Measurements from ENCODE around the gene STAB2.

STAB2 gene
- total RNA-seq = 0 to 0.31 reads per million in 2 donors

GRCh38 chr12:103586791-103587370, at the start of gene STAB2:
Gene STAB2 (plus strand): TSS chr12:103587273. CDS start chr12:103587477, 204 bp downstream.
- no peak for DNase-seq

DNA sequence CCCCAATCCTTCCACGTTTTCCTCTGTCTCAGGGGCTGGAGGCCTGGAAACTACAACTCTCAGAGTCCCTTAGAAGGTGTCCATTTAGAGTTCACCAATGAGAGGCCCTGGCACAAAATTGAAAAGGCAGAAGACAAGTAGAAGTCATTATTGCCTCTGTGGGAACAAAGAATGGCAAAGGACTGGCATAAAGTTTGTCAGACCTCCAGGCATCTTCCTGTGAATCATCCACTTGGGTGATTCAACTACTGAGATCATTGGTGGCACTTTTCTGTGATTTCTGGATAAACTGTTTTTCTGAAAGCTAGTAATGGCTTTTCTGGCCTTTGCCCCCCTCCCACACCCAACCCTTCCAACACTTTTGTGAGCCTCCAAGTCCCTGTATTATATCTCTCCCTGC, 48.7 kb upstream of the STAB2 start:
- no peak for DNase-seq

DNA sequence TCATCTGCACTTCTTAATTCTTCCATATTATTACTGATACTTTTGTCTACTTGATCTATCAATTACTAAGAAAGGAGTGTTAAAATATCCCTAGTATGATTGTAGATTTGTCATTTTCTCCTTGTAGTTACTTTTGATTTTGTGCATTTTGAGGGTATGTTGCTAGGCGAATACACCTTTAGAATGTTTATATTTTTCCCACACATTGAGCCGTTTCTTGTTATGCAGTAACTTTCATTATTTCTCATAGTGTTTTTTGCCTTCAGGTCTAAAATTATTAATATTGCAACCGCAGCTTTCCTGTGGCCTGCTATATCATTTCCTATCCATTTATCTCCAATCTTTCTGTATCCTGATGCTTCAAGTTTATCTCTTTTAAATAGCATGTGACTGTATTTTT, 46.8 kb upstream of the STAB2 start:
- DNase-seq = peak in 1 of 5 experiments; percentile 27

- DNase-seq = no peak
These were observed 45.0 kb upstream of the STAB2 start for GRCh38 chr12:103542078-103542477.

- no peak for DNase-seq
These were observed 40.1 kb upstream of the STAB2 start for GRCh38 chr12:103546959-103547358.

- DNase-seq = no peak
These were observed 39.7 kb upstream of the STAB2 start for GRCh38 chr12:103547376-103547775.

GRCh38 chr12:103547929-103548328, 39.1 kb upstream of the STAB2 start:
- DNase-seq = no peak

DNA sequence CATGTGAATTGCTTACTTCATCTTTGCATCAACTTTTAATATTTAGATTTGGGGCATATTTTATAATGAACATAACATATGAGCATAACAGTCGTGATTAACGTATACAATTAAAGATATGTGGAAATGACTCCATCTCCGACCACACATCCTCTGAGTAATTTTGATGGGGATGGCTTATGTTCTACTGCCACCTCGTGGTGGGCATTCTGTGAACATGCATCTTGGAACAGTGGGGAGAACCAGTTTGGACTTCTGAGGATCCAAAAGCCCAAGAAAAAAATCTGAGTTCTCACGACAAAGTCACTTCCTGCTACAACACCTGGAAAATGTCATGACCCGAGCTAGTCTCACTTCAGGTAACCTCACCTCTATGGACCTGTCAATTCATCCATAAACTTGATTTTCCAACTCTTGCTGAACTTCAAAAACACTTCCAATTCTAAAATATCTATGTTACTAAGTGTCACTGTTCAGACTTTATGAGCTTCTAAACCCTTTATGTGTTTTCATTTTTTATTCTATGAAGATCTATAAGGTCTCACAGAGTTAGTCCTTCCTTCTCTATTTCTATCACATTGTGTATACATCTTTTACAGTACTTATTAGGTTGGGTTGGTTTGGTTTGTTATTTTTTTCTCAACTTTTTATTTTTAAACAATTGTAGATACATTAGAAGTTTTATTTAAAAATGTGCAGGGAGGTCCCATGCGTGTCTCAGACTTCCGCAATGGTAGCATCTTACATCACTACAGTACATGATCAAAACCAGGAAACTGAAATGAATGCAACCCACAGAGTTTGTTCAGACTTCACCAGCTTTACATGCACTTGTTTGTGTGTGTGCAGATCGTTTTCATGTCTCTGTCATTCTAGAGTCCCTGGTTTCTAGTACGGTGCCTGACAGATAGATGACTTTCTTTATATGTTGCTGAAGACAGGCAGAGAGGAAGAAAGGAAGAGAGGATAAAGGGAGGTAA, 38.2 kb upstream of the STAB2 start:
- peak; percentile 13 to 86 (median 44) for DNase-seq

DNA sequence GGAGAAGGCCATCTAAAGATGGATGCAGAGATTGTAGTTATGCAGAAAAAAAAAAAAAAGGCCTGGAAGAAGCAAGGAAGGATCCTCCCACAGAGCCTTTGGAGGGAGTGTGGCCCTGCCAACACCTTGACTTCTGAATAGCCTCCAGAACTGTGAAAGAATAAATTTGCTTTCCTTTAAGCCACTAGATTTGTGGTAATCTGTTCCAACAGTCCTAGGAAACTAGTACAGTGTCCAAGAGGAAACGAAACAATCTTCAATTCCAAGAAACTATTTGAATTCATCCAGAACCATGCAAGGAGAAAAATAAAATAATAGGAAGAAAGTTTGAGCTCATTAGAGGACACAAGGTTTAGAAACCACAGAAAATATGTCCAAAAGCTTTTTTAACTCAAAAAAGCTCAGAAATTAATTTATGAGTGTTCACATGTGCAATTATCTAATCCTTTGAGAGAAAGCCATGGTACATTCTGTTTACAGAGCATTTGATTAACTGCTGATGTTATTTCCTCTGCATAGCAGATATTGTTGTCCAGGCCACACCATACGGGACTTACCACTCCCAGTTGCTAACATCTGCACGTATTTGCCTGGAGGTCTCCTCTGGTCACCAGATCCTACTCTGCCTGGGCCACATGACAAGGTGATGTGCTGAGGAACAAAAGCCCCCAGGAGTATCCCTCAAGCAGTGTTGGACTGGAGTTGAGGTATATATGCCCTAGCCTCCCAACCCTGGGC, 30.0 kb upstream of the STAB2 start:
- no peak for DNase-seq

DNA sequence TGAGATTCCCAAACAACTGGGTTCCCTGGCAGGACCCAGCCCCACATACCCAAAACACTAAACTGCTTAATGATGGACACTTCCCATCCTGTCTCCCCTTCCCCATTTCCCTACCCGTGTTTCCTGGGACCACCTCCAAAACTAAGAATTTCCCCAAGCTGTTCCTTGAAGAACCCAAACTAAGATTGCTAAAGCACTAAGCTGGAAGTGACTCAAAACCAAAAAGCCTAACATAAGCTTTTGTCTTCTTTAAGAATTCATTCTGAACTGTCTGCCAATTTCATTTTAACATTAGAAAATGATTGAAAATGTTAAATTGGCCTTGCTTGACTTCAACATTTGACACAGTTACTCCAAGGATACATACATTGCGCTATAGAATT, 29.5 kb upstream of the STAB2 start:
- DNase-seq = no peak

DNA sequence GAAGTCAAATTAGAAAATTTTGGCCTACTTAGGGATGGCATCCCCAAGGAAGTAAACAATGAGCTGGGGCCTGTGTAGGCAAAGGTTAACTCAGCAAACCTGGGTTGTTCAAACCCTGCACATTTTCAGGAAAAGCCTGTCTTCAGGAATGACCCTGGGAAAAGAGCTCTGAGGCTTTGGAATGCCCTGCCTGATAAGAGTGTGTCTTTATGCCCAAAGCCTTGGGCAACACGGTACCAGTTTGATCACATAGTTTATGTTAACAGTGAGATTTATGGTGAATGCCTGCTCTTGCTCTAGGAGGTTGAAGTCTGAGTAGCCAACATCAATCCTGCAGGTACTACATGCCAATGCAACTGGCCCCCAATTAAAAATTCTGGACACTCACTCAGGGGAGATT, 28.2 kb upstream of the STAB2 start:
- DNase-seq = no peak

DNA sequence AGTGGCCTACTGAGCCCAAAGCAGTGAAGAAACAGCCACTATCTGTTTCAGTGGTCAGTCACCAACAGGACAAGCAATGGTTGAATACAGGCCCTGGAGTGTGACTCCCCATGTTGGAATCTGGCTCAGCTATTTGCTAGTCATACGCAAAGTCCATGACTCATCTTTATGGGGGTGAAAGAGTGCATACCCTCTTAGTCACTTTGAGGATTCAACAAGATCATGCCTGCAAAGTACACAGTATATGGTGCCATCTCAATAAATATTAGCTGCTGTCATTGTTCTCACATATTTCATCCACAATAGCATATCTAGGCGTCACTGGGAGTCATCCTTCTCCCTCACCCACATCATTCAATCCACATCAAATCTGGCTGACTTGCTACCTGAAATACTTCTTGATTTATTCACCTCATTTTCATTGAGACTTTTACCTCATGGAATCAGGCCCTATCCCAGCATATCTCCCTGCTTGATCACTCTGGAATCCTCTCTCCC, 26.4 kb upstream of the STAB2 start:
- no peak for DNase-seq

GRCh38 chr12:103561174-103561573, 25.9 kb upstream of the STAB2 start:
- DNase-seq = no peak

DNA sequence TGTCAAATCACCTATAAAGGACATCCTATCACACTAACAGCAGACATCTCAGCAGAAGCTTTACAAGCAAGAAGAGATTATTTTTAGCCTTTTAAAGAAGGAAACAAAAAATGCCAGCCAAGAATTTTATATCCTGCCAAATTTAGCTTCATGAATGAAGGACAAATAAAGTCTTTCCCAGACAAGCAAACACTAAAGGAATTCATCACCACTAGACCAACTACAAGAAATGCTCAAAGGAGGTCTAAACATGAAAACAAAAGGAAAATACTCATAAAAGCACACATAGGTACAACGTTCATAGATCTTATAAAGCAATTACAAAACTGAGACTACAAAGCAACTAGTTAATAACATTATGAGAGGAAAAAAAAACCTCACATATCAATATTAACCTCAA, 20.7 kb upstream of the STAB2 start:
- DNase-seq = no peak

DNA sequence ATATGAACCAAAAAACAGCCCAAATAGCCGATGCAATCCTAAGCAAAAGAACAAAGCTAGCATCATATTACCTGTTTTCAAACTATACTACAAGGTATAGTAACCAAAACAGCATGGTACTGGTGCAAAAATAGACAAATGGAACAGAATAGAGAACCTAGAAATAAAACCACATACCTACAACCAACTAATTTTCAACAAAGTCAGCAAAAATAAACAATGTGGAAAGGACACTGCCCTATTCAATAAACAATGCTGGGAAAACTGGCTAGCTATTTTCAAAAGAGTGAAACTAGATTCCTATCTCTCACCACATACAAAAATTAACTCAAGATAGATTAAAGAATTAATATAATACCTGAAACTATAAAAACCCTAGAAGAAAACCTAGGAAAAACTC, 17.8 kb upstream of the STAB2 start:
- no peak for DNase-seq

DNA sequence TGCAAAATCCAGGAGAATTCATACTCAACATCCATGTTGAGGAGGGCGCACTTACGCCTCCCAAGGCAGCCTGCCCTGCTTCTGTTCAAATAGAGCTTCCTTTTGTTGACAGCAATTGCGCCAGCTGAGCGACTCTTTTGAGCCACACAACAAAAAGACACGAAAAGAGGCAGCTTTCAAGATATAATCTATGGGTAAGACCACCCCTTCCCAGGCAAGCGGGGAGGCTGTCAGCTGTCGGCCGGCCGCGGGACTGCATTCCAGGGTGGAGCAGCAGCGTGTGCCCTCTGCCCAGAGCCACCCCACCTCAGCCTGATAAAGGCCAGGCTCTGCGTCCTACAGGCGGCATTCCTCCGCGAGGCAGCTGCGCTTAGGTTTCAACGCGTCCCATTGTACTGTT, 15.8 kb upstream of the STAB2 start:
- no peak for DNase-seq

- no peak for DNase-seq
These were observed 14.6 kb upstream of the STAB2 start for GRCh38 chr12:103572312-103573045.

- DNase-seq = no peak
These were observed 13.9 kb upstream of the STAB2 start for GRCh38 chr12:103573185-103573584.

DNA sequence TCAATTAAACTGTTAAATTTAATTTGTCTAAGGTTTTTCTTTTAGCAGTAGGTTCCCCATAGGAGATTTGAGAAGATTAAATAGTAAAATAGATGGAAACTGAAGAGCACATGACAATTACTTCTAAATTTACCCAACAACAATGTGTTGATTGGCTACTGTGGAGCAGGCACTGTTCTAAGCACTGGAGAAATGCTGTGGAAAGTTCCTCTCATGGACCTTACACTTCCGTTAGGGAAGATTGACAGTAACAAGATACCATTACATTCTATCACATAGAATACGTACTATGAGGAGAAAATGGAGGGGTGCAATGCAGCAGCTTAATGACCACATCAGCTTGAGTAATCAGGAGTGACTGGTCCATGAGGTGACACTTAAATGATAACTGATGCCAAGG, 8.1 kb upstream of the STAB2 start:
- DNase-seq = no peak

DNA sequence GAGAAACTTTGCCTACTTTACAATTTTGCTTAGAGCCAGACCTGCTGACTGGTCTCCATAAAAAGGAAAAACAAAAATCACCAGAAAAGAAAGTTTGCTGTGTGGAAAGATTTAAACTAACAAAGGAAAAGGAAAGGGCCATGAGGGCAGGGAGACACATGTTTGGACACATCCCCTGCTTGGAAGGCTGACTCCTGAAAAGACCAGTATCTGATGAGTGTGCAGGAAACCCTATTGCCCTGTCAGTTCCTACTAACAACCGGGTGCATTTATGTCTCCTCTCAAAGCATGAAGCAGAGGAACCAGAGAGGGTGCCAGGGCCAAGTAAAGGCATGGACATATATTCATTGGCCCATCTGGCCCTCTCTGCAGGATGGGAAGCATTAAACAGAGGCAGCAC, 7.0 kb upstream of the STAB2 start:
- no peak for DNase-seq

GRCh38 chr12:103583008-103583407, 4.1 kb upstream of the STAB2 start:
- DNase-seq = no peak

DNA sequence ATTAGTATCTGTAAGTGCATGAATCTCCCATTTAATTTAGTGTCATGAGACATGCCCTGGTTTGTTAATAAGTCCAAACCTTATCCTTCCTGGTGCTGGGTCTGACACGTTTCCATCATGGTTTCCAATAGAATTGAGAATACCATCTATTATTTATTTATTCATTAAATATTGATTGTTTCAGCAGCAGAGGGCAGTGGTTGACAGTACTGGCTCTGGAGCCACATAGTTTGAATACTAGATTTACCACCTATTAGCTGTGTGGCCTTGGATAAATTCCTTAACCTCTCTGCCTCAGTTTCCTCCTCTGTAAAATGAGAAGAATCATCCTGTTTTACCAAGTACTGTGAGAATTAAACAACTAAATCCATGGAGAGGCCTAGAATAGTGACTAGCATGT, 941 bp upstream of the STAB2 start:
- DNase-seq = no peak

DNA sequence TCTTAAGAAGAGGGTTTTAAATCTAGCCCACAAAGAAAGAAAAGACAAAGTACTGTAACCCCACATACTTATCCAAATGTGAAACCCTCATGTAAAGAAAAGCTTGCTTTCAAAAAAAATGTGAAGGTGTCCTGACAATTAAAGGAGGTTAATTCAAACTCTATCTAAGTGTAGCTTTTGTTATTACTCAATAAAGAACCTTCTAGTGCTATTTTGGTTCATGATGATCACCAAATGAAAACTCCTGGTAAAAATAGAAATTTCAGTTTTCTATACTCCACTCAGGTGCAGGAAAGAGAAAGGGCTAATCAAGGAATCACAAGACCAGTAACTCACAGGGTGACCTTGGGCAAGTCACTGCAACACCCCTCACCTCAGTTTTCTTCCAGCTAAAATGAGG, 1.6 kb downstream of the STAB2 start:
- no peak for DNase-seq
